NCI-H2196 treated with DMSO at 0.1 percent for 48 hours (cell line): ENCODE data around the gene VWA1.
"Not testable (repeated sequence)": the region's sequence is repeated elsewhere in the genome, so short reads cannot be mapped to it uniquely, and the experiment has no call there.

Experiments
- DNase-seq: peaks from one replicate; lab custom pipeline; 2025; ENCODE audit not compliant: unreplicated experiment; lab: John Stamatoyannopoulos, UW

The VWA1 gene

DNA sequence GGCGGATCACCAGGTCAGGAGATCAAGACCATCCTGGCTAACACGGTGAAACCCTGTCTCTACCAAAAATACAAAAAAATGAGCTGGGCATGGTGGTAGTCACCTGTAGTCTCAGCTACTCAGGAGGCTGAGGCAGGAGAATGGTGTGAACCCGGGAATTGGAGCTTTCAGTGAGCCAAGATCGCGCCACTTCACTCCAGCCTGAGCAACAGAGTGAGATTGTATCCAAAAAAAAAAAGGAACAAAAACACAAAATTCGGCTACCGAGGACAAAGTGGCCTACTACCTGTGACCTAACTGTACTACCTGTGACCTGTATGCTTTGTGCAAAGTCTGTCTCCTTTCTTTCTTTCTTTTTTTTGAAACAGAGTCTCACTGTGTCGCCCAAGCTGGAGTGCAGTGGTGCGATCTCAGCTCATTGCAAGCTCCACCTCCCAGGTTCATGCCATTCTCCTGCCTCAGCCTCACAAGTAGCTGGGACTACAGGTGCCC, 32.5 kb upstream of the VWA1 start:
- DNase-seq: not testable (repeated sequence)

- DNase-seq: no peak
These were observed 31.8 kb upstream of the VWA1 start for GRCh38 chr1:1403653-1404052.

DNA sequence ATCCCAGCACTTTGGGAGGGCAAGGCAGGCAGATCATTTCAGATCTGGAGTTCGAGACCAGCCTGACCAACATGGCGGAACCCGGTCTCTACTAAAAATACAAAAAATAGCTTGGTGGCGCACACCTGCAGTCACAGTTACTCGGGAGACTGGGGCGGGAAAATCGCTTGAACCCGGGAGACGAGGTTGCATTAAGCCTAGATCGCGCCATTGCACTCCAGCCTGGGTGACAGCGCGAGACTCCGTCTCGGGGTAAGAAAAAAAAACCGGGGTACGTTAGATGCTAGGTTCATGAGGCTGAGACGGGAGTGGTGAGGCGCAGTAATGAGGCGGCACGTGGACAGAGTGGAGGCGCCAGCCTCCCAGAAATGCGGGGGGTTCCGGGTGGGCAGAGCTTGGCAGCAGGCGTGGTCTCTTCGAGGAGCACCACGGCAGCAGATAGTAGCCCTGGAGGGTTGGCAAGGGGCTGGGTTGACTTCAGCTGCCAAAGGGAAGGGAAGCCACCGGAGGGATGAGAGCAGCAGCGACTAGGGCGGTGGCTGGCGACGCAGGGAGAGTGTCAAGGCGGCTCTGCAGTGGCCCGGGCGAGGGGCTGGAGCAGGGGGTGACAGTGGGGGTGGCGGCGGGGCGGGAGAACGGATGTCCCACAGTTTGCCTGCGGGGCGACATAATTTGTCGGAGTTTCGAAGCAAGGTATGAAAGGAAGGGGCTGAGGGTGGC, 29.2 kb upstream of the VWA1 start:
- no peak for DNase-seq

DNA sequence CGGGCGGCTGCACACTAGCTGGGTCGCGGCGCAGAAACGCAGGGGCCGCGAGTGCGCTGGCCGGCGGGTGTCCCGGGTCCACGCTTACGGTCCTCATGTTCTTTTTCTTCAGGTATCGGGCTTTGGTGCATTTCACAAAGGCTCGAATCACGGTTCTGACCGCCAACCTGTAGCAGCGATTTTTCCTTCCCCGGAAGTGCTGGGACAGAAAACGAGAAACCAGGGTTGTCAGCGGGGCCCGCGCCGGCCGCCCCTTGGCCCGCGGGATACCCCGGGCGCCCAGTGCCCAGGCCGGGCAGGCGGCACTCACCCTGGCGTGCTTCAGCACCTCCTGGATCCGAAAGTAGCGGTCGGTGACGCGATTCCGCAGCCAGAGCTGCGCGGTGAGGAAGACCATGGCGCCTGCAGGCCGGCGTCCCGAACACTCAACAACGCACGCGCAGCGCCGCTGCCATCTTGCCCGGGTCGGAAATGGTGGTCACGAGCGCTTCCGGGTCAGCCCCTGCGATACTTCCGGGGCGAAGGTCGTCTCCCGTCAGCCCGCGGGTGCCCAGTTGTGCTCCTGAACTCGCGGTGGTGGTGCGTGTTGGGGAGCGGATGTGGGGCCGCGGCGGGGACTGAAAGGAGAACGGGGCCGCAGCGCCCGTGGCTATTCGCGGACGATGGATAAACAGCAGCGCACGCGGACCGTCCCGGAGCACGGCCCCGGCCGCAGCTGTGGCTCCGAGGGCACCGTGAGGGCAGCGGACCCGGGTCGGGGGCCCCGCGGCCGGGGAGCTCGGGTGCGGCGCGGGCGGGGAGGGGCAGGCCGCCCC, 28.5 kb upstream of the VWA1 start, which contains the start of gene MRPL20:
MRPL20 (minus strand) TSS at position 473 of the 815 bp plus-strand sequence; CDS start at position 397, 76 bp downstream.
- peak; percentile 88 for DNase-seq

- no peak for DNase-seq
These were observed 27.7 kb upstream of the VWA1 start for GRCh38 chr1:1407636-1408318.

GRCh38 chr1:1410238-1410637, 25.3 kb upstream of the VWA1 start:
- DNase-seq: not testable (repeated sequence)

GRCh38 chr1:1411626-1412025, 23.9 kb upstream of the VWA1 start:
- DNase-seq: no peak

DNA sequence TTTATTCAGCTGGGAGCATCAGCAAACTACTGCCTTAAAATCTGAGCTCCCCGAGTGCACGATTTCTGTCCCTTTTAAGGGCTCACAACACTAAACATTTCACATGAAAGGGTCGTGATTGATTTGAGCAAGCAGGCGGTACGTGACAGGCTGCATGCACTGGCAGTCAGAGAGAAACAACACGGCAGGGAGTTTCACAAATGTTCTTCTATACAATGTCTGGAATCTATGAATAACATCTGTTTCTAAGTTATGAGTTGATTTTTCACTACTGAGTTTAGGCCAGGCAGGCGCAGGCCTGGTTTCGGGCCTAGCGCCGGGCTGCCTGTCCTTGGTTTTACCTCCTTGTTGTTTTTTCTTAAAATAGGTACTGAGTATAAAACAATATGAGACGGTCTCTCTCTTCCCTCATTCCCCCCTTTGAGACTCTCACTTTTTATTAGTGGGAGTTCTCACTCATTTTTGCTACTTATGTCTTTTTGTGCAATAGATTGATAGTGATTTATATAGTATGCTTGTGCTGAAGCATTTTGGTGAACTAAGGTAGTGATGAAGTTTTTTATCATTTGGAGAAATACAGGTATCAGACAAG, 23.1 kb upstream of the VWA1 start:
- not testable (repeated sequence) for DNase-seq

- DNase-seq: no peak
These were observed 19.7 kb upstream of the VWA1 start for GRCh38 chr1:1415751-1416150.

- not testable (repeated sequence) for DNase-seq
These were observed 18.1 kb upstream of the VWA1 start for GRCh38 chr1:1417396-1417795.

GRCh38 chr1:1417825-1418463, 17.5 kb upstream of the VWA1 start:
- not testable (repeated sequence) for DNase-seq

GRCh38 chr1:1418464-1419362, 16.8 kb upstream of the VWA1 start:
- DNase-seq: no peak

GRCh38 chr1:1419363-1419812, 16.1 kb upstream of the VWA1 start:
- DNase-seq: no peak

GRCh38 chr1:1419813-1420653, 15.5 kb upstream of the VWA1 start:
- DNase-seq: no peak

- DNase-seq: no peak
These were observed 14.8 kb upstream of the VWA1 start for GRCh38 chr1:1420654-1421141.

- DNase-seq: peak; percentile 70
These were observed 14.2 kb upstream of the VWA1 start, which contains the start of gene ANKRD65 for GRCh38 chr1:1421147-1421906. Gene ANKRD65 (minus strand): TSS chr1:1421276. CDS start chr1:1421005, 271 bp downstream.

DNA sequence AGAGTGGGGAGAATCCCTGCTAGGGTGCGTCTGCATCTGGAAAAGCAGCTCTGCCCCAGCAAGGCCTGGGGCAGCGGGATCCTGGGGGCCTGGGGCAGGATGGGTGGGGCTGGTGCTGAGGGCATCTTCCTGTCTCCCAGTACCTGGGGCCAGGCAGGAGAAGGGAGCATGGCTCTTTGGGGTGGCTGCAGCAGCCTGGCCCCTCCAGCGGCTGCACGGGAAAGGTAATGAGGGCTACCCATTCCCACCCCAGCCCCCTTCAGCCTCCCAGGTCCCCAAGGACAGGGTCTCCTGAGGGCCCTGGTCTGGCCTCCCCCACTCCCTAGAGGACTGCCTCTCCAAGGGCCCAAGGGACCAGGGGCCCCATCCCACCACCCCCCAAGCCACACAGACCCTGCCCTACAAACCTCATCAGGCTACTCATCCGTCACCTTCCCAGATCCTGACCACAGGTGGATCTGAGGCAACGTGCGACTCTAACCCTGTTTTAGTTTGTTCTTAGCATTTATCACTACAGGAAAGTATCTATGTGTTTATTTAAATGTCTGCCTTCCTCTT, 13.5 kb upstream of the VWA1 start:
- DNase-seq: no peak
